Body of pancreas (tissue), 4 donors: Measurements from ENCODE around the gene COX19.

Experiments used
- CTCF ChIP-seq, 7 experiments: fragments of 450-650 bp in 4 of 7; fragments of 200-600 bp in 3 of 7; sonication (generic) in 3 of 7; IDR thresholded peaks; one replicate each; pipeline ENCODE4 v1.5.1; 2016 to 2019; ENCODE audit warnings: antibody characterized with exemption in 7 of 7
- POLR2A ChIP-seq, 3 donors: fragments of 450-650 bp; IDR thresholded peaks; one replicate each; pipeline ENCODE4 v1.6.1; 2016; ENCODE audit warnings: antibody characterized with exemption in 3 of 3, mild to moderate bottlenecking in 2 of 3

DNA sequence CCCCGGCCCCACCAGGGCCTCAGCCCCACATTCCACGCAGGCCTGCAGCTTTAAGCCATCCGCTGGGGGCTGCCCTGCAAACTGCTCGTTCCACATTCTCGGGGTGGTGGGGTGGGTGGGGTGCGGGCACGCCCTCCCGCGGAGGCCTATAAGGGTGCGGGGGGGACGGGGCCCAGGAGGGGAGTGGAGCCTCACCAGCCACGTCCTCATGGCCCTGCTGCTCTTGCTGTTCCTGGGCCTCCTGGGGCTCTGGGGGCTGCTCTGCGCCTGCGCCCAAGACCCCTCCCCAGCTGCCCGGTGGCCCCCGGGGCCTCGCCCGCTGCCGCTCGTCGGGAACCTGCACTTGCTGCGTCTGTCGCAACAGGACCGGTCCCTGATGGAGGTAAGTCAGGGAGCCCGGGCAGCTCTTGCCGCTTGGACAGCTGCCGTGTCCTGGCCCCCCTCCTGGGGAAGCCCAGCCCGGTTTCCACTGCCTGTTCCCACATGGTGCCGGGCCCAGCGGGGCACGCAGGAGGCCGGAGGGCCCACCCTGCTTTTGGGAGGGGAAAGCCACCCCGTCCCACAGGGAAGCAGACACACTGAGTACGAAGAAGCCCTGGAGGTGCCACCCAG is 7.8 kb upstream of the COX19 start, which contains the start of gene CYP2W1:
- TF ChIP-seq CTCF (IDR thresholded peaks at IDR 0.05): no peak
- no peak for TF ChIP-seq POLR2A (IDR thresholded peaks at IDR 0.05)
